ENCODE results near the gene THOC7.

The THOC7 gene

DNA sequence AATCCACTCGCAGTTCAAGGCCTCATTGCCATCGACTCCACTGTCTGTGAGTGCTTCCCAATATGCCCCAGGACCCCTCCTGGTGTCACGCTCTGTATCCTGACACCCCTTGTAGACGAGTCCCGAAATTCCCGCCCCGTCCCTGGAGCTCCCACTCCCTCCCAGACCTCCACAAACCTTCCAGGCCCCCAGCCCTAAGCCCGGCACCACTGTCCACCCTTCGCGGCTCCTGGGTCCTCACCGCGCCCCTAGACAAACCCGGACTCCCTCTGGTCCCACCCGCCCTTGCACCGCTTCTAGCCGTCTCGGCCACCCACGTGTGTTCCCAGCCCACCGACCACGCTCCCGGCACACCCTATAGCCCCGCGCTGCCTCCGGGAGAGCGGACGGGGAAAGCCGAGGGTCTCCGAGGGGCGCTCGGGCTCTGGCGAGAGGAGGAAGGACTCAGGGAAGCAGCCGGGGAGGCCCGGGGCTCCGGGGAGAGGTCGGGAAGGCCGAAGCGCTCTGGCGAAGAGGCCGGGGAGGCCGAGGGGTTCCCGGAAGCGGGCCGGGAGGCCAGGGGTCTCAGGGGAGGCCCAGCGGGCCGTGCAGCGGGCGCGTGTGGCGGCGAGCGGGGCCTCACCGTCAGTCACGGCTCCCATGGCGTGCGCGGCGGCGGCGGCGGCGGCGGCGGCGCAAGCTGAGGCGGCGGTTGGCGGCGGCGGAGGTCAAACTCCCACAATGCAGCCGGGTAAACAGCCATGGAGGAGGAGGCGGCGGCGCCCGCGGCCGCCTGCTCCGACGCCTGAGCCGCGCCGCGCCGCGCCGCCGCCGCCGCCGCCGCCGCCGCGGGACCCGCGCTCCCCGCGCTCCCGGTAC, at the start of gene THOC7, which contains the start of gene ATXN7:
Gene THOC7, minus strand, starts transcription at position 656 of the 858 bp plus-strand sequence. Its CDS starts 15 bp downstream, at position 641.
Gene ATXN7, plus strand, starts transcription at position 718 of the 858 bp plus-strand sequence. CDS start 48,732 bp downstream, outside the sequence.
- no peak for DNase-seq (ENCODE audit: low read depth)

DNA sequence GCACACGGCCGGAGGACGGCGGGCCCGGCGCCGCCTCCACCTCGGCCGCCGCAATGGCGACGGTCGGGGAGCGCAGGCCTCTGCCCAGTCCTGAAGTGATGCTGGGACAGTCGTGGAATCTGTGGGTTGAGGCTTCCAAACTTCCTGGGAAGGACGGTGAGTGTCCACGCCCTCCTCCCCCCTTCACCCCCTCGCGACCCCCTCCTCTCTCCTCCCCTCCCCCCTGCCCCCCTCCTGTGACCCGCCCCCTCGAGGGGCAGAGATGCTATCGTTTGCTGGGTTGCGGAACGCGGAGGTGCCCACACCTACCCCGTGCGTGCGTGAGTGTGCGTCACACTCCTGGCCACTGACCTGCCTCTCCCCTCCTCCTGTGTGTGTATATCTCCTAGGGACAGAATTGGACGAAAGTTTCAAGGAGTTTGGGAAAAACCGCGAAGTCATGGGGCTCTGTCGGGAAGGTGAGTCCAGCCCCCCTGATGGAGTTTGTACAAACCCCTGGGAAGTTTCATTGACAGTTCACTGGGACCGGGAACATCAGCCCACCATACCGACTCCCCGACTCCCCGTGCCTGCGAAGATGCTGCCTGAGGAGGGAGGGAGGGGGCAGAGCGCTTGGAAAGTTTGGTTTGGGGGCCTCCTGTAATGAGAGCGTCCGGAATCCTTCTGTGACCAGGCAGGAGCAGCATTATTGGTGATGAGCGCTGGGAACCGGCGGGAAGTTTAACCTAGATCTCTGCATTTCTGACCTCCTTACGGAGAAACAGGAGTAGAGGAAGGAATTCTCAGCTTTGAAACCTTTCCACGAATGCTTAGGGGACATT, 49.4 kb upstream of the THOC7 start:
- DNase-seq (ENCODE audit: low read depth) = no peak

GRCh38 chr3:63911873-63912767, 48.5 kb upstream of the THOC7 start, which contains the start of gene SCAANT1:
Gene SCAANT1 (minus strand): TSS chr3:63912383.
- peak; percentile 30 for DNase-seq (ENCODE audit: low read depth)

DNA sequence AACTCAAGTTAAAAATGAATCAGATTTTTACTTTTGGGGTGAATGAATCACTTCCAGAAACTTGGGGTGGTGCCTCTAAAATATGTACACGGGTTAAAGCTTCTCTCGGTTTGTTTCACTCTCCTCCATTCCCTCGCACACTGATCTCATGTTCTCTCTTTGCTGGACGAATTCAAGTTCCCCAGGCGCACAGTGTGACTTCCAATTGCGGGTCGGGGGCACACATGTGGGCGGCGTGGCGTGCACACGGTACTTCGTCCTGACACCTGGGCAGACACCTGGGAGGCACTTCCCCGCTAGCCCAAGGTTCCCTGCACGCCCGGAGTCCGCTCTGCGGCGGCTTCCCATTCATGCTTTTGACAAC, 47.9 kb upstream of the THOC7 start:
- DNase-seq (ENCODE audit: low read depth) = no peak

GRCh38 chr3:63910891-63911290, 47.3 kb upstream of the THOC7 start:
- no peak for DNase-seq (ENCODE audit: low read depth)

GRCh38 chr3:63910001-63910400, 46.4 kb upstream of the THOC7 start:
- no peak for DNase-seq (ENCODE audit: low read depth)

- no peak for DNase-seq (ENCODE audit: low read depth)
Observed at GRCh38 chr3:63909431-63909830, 45.8 kb upstream of the THOC7 start.

GRCh38 chr3:63908776-63909175, 45.2 kb upstream of the THOC7 start:
- DNase-seq (ENCODE audit: low read depth) = no peak

DNA sequence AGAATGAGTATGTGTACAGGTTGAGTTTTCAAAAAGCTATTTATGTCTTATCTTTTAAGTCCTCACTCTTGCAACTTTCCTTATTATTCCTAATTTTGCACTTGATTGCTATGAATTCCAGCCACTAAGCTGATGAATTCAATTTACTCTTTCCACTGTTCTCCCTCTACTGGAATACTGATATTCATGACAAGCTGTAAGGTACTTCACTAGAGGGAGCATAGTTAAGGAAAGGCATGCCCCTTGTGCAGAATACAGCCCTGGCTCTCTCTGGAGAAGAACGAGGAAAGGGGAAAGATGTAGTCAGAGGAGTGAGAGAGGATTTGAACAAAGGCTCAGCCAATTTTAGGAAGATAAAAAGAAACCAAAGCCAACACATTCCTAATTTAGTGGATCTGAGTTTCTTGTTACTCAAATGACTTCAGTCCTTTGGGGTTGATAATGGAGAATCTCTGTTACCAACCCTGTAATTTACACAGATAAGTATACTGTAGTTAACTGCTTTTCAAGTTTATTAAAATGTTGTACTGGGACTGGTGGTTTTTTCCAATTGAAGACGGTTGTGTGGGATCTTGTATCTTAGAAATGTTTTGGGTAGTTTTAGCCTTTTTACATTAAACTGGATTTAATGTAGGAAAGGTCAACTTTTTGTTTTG, 44.6 kb upstream of the THOC7 start:
- no peak for DNase-seq (ENCODE audit: low read depth)

DNA sequence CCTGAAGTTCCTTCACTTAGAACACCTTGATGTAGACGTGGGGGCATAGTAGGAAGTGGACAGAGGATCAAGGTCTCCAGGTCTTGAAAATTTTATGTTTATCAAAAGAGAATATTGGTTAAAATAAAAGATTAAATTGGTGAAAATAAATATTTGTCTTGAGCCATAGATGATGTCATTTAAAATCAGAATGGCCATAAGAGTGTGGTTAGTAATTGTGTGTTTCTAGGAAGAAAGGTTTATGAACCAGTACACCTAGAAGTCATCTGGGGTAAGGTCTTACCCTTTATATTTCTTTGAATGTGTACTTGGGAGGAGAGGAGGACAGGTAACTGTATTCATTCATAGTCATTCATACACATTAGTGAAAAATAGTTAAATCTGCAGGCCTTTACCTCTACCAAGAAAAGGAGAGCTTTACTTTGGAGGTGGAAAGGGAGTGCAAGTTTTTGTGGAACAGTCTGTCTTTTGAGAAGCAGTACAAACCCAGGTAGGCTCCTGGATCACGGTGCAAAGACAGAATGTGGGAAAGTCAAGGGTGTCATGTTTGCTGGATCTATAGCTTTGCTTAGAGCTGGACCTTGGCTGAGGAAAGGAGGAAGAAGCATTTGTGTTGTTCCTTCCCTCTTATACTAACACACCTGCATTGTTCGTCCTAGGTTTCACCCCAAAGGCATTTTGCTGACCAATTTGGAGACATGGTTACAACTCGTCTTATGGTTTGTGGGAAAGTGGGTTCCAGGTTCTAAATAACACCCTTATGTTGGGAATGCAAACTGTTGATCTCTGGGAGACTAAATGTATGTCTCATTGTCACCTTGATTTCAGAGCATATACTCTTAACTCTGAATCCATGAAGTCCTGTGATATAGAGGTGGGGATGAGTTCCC, 42.4 kb upstream of the THOC7 start:
- DNase-seq (ENCODE audit: low read depth) = no peak

DNA sequence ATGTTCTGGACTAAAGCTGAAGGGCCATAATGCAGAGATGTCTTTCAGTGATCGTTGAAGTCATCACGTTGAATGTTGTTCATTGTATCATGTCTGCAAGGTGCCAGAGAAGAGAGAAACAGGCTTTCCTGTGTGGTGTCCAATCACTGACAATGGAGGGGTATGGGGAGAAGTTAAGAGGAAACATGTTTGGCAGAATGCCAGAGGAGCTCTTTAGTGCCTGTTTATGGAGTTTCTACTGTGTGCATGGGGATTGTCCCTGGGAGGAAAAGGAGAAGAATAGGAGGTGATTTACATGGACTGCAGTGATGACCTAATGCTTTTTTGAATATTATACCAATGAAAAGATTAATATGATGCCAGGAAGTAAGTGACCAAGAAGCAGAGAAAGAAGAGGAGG, 36.9 kb upstream of the THOC7 start:
- DNase-seq (ENCODE audit: low read depth) = no peak

- no peak for DNase-seq (ENCODE audit: low read depth)
Observed at GRCh38 chr3:63900010-63900409, 36.4 kb upstream of the THOC7 start.

DNA sequence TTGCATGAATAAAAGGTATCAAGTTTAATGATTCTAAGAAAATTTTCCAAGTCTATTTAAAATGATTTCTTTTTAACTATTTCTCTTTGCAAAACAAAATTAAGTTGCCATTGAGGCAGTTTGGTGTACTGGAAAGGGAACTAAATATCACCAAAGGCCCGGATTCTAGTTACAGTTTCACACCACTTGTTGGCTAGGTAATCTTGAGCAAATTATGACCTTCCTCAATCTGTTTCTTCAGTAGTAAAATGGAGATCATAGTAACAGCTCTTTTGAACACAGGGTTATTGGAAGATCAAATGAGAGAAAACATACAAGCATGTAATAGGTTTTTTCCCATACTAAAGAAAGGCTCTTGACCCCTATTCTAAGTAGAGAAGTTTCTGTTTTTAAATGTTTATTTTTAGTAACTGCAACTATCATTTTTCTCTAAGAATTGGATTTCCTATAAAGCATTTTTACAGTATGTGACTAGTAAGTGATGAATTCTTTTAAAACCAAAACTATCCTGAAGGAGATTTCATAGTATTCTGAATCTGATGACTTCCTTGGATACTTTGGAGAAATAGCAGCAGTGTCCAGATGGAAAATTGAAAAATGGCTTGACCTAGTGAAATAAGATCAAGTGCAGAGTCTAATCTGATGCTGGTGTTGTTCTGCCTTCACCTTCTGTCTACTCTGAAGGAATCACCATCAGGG, 32.9 kb upstream of the THOC7 start:
- DNase-seq (ENCODE audit: low read depth) = no peak

DNA sequence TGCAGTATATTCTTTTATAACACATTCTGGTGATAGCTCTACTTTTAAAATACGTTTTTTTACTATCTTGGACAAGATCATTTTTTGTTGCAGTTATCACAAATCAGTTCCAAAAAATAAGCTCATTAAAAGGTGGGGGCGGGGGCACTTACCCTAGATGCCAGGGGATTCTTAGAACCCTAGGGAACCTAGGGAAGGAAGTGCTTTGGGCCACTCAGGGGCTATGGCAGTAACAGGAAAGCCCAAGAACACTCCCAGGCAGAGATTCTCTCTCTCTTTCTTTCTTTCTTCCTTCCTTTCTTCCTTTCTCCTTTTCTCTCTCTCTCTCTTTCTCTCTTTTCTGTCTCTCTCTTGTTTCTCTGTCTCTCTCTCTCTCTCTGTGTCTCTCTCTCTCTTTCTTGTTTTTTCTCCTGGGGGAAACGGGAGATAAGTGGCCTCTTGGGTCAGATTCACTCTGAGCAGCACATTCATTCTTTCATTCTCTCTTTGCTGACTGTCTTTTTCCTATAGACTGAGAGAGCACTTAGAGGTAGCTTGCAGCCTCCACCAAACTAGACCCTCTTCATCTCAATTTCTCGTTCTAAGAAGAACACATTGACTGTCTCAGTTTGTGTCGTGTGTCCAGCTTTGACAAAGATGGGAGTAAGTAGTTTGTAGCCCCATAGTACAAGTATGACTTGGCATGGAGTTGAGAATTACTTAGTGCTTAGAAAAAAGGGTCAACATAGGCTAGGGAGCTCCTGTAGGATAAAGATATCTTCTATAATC, 32.0 kb upstream of the THOC7 start:
- no peak for DNase-seq (ENCODE audit: low read depth)

DNA sequence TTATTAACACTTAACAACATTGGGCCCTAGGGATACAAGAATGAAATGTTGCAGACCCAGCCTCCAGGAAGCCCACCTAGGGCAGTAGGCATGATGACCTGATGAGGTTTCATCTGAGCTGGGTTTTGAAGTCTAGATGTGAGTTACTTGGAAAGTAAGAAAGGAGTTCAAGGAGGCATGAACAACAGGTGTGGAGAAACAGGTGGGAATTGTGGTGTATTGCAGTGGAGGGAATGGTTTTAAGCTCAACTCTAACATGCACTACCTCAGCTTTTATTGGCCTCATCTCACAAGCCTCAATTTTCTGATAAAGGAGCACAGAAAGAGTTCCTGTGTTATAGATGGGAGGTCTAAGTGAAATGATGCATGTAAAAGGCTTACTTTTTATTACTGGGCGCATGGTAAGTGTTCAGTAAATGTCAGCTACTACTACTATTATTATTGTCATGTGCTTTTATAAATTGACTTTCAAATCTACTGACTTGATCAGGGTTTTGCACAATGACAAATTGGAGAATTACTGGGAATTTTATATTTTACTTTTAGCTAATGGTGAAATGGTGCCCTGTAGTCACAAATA, 29.3 kb upstream of the THOC7 start:
- no peak for DNase-seq (ENCODE audit: low read depth)

DNA sequence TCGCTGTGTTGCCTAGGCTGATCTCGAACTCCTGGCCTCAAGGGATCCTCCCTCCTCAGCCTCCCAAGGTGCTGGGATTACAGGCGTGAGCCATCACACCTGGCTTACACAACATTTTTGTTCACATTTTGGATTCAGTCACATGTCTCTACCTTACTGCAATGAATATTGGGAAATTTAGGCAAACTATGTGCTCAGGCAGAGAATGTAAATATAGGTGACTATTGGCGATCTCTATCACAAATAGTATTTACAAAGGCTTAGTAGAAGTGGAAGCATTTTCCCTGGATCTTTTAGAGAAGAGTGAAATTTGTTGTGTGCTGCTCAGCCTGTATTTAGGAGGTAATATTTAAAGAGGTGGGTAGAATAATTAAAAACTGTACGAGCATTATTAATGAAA, 27.9 kb upstream of the THOC7 start:
- DNase-seq (ENCODE audit: low read depth) = no peak

GRCh38 chr3:63886858-63887257, 23.3 kb upstream of the THOC7 start:
- no peak for DNase-seq (ENCODE audit: low read depth)

DNA sequence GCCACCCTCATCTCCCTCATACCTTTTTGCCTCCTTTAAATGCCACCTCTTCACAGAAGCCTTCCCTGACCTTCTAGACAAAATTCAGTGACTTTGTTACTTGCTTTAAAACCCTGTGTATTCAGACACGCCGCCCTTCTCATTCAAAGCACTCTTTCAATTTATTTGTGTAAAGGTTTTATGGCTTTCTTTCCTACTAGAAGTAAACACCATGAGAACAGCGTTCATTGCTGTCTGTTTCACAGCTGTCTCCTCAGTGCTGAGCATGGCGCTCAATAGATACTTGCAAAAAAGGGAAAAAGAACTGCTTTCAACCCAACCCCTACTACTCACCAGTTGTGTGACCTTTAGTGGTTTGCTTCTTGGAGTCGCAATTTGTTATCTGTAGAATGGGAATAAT, 17.0 kb upstream of the THOC7 start:
- no peak for DNase-seq (ENCODE audit: low read depth)

All from CMK (cell line).